Measurements from ENCODE around the gene UPK2. TPM values are rescaled to one million over a fixed set of nuclear protein-coding genes. Genes with fewer than 3 reads are reported as not detected.

Gene UPK2
- total and polyA plus RNA-seq, 10 of the 15 experiments (the other 5 are each of a cell fraction or from before 2014, with no cell fraction given) = 0.07 to 1.0 (median 0.31) TPM; not detected in 7

- ChIA-PET CTCF (interaction anchor here (0.7 to 11.6 kb wide), 16 partner anchors 10 to 241 kb away, joined by 3 to 330 read pairs (median 5); partner anchors contain the start of genes CXCR5, DPAGT1 and UPK2), SMC1A (ENCODE audit: uncharacterized antibody, unreplicated experiment) (interaction anchor here (1.0 to 12.9 kb wide), 9 partner anchors 17 to 239 kb away, joined by 3 to 185 read pairs (median 7); partner anchors contain the start of genes CXCR5 and UPK2), RAD21 (ENCODE audit: unreplicated experiment) (interaction anchor here (0.7 to 8.8 kb wide), 10 partner anchors 17 to 270 kb away, joined by 3 to 169 read pairs (median 6); partner anchors contain the start of genes CXCR5 and UPK2), POLR2A (interaction anchor here (0.6 to 4.0 kb wide), 10 partner anchors 13 to 653 kb away, joined by 3 to 35 read pairs (median 5); partner anchors contain the start of gene ARCN1)
- H3K27ac ChIP-seq (ENCODE audit: control insufficient read depth, insufficient read depth) = peak overlapping the region; percentile 50; the same call in 1 of the 2 replicates
- in situ Hi-C loops (cut with MboI) = no loop called here
- no peaks in the 10 kb centered on the region for H3K27me3 ChIP-seq (replicated peaks in 1 of 2; ENCODE audit: control insufficient read depth in 2 of 2, insufficient read depth in 2 of 2, low read length in 1 of 2)
- TF ChIP-seq ASH2L (IDR thresholded peaks at IDR 0.05; ENCODE audit: borderline replicate concordance, low read depth) = no peak
- TF ChIP-seq HDGF (IDR thresholded peaks at IDR 0.05) = 0 out of 2 replicates have a peak, but pooled peaks have one; percentile 11
- TF ChIP-seq ETV6 (conservative IDR thresholded peaks at IDR 0.05 in 1 of 2, IDR thresholded peaks at IDR 0.05 in 1 of 2; ENCODE audit: borderline replicate concordance in 1 of 2, low read depth in 1 of 2) = no peak
- TF ChIP-seq DPF2 (IDR thresholded peaks at IDR 0.05) = peak; percentile 18; the same call in 1 of the 2 replicates
- TF ChIP-seq IKZF1 (conservative IDR thresholded peaks at IDR 0.05) = 0 out of 2 replicates have a peak, but pooled peaks have one; percentile 2
- no peak for TF ChIP-seq ZNF274 (IDR thresholded peaks at IDR 0.05; ENCODE audit: insufficient read depth, insufficient read length)
- no peak for TF ChIP-seq EGR1 (IDR thresholded peaks at IDR 0.05; ENCODE audit: borderline replicate concordance in 1 of 2, low read depth in 2 of 2, low read length in 2 of 2)
- no peak for TF ChIP-seq MTA2 (IDR thresholded peaks at IDR 0.05; ENCODE audit: low read depth)
- no peak for TF ChIP-seq ZSCAN29 (IDR thresholded peaks at IDR 0.05)
- TF ChIP-seq TCF7 (IDR thresholded peaks at IDR 0.05; ENCODE audit: borderline replicate concordance) = no peak
- no peak for TF ChIP-seq WRNIP1 (IDR thresholded peaks at IDR 0.05; ENCODE audit: borderline replicate concordance, low read depth, low read length)
- peak; percentile 32; the same call in 1 of the 2 replicates for TF ChIP-seq NBN (IDR thresholded peaks at IDR 0.05)
- no peak for TF ChIP-seq PKNOX1 (IDR thresholded peaks at IDR 0.05)
- no peak; the same call in 1 of the 2 replicates for TF ChIP-seq SIN3A (IDR thresholded peaks at IDR 0.05; ENCODE audit: low read depth, low read length)
- no peak for TF ChIP-seq USF1 (IDR thresholded peaks at IDR 0.05; ENCODE audit: borderline replicate concordance, extremely low read length, insufficient read depth, low read depth, low read length)
- no peak for TF ChIP-seq BRCA1 (IDR thresholded peaks at IDR 0.05; ENCODE audit: low read depth, low read length)
- BruUV-seq (replicated peaks) = no TSS peak
- 7% methylated on average over 13 of the region's 26 CpGs for WGBS (ENCODE audit: insufficient coverage, insufficient replicate concordance, low lambda C conversion rate, missing lambda C conversion rate)
- peak overlapping the region; percentile 99 for H3K4me2 ChIP-seq (ENCODE audit: control insufficient read depth, insufficient read depth)
- no peaks in the 10 kb centered on the region for H3K36me3 ChIP-seq (ENCODE audit: control insufficient read depth in 2 of 2, insufficient read depth in 2 of 2, low read length in 1 of 2)
- no peak for FAIRE-seq
- peaks cover 7% of the 10 kb centered on the region for H3K79me2 ChIP-seq (ENCODE audit: control insufficient read depth, insufficient read depth, low read length)
- H2AFZ ChIP-seq (ENCODE audit: control insufficient read depth, low read depth, low read length) = peak overlapping the region; percentile 73
- H3K9me3 ChIP-seq (replicated peaks; ENCODE audit: control insufficient read depth, insufficient read depth, low read length) = no peaks in the 10 kb centered on the region
- H3K4me1 ChIP-seq (ENCODE audit: control insufficient read depth, insufficient read depth, low read length) = peaks cover 30% of the 10 kb centered on the region
- intact Hi-C loops (cut with micrococcal nuclease; ENCODE audit: unreplicated experiment) = loop anchor here (1.0 to 5.0 kb wide), 7 partner anchors 22 to 393 kb away; partner anchors contain the start of genes DDX6, DPAGT1 and UPK2
- peak overlapping the region; percentile 97 for H3K4me3 ChIP-seq
- H4K20me1 ChIP-seq (ENCODE audit: control insufficient read depth, insufficient read depth) = no peaks in the 10 kb centered on the region
- DNase-seq (ENCODE audit: low read depth, low spot score) = no peak
- H3K9ac ChIP-seq (ENCODE audit: control insufficient read depth, insufficient read depth, low read length) = peak overlapping the region; percentile 42
- peak; percentile 1 for ATAC-seq
Observed at GRCh38 chr11:118929501-118930093, 26.5 kb upstream of the UPK2 start.
